ENCODE measurements around the gene TP63.

Gene TP63

DNA sequence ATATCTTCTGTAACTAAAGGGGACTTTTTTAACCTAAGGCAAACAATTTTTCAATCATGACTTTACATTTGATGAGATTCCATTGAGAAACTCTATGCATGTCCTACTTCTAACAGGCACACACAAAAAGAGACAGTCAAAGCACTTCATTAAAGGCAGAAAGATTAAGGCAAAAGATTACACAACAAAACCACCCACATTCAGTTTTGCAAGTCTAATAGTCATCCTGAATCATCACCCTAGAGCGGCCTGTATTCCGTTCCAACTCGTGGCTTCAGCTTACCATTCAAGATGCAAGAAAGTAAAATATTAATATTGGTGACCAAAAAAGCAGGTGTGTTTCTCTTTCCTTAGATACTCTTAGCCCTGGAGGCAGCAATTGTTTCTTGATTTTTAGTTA lies 283.6 kb downstream of the TP63 start:
- H3K4me3 ChIP-seq (ENCODE audit: insufficient read depth, low read depth, low read length, poor library complexity, severe bottlenecking), result no peak overlapping the region
- no peaks in the 10 kb centered on the region for H3K27me3 ChIP-seq (replicated peaks; ENCODE audit: control insufficient read depth, insufficient read depth, low read length, poor library complexity, severe bottlenecking)
- H3K4me1 ChIP-seq (ENCODE audit: control insufficient read depth, insufficient read depth, low read length, poor library complexity, severe bottlenecking), result no peaks in the 10 kb centered on the region
- H3K36me3 ChIP-seq (ENCODE audit: control insufficient read depth, insufficient read depth, low read length), result no peaks in the 10 kb centered on the region
- no peak for DNase-seq
- H3K9me3 ChIP-seq (ENCODE audit: control insufficient read depth, low read length), result no peaks in the 10 kb centered on the region
- no peak overlapping the region for H3K27ac ChIP-seq (ENCODE audit: insufficient read depth, low read length, poor library complexity, severe bottlenecking)

DNA sequence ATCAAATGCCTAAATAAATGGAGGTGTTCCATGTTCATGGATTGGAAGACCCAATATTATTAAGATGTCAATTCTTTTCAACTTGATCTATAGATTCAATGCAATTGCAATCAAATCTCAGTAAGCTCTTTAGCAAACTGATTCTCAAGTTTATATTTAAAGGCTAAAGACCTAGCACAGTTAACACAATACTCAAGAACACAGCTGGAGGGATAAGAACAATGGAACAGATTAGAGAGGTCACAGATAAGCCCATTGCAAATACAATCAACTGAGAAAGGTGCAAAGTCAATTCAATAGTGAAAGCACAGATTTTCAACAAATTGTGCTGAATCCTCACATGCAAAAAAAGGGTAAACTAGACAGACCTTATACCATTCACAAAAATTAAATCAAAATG lies 290.6 kb downstream of the TP63 start:
- Histone ChIP-seq H3K27ac (ENCODE audit: insufficient read depth, low read length, poor library complexity, severe bottlenecking) (no peak overlapping the region), H3K4me3 (ENCODE audit: insufficient read depth, low read depth, low read length, poor library complexity, severe bottlenecking) (no peak overlapping the region), H3K4me1 (ENCODE audit: control insufficient read depth, insufficient read depth, low read length, poor library complexity, severe bottlenecking) (no peaks in the 10 kb centered on the region), H3K9me3 (ENCODE audit: control insufficient read depth, low read length) (no peaks in the 10 kb centered on the region), H3K27me3 (replicated peaks; ENCODE audit: control insufficient read depth, insufficient read depth, low read length, poor library complexity, severe bottlenecking) (no peaks in the 10 kb centered on the region), H3K36me3 (ENCODE audit: control insufficient read depth, insufficient read depth, low read length) (no peaks in the 10 kb centered on the region)
- DNase-seq, result no peak

DNA sequence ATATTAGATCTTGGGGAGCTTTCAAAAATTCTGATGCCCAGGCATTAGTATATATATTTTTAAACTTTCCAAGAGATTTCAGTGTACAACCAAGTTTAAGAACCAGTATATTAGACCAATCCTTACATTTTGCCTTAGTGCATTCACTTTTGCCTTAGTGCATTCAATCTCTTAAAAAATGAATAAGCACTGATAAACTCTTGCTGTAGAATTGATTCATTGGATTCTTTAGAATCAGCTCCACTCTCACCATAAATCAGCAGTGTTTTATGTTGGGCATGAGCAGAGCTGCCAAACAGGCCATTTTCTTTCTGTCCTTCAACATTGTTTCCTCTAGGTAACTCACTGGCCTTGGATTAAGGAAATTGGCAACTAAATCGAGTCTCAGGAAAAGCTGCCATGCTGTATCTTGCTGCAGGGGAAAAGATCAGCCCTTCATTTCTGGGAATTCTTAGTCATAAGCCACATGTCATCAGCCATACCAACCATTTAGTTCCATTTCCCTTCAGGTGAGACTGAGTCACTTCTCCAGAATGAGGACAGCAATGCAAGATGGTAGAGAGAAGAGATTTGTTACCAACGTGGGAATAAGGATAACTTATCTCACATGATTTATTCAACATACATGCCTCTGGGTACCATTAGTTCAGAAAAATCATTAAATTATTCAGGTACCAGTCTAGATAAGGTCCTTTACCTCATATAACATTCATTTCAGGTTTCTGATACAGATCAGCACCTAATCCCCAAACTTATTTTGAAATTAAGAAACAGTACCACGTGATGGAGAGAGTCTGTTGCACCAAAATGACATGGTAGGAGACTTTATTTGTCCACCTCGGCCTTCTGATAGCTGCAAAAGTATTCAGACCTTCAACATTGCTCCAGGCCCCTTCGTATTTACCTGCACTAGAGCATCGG lies 297.0 kb downstream of the TP63 start:
- DNase-seq, result no peak
- Histone ChIP-seq H3K27me3 (replicated peaks; ENCODE audit: control insufficient read depth, insufficient read depth, low read length, poor library complexity, severe bottlenecking) (no peaks in the 10 kb centered on the region), H3K27ac (ENCODE audit: insufficient read depth, low read length, poor library complexity, severe bottlenecking) (no peak overlapping the region), H3K4me3 (ENCODE audit: insufficient read depth, low read depth, low read length, poor library complexity, severe bottlenecking) (no peak overlapping the region), H3K36me3 (ENCODE audit: control insufficient read depth, insufficient read depth, low read length) (no peaks in the 10 kb centered on the region), H3K9me3 (ENCODE audit: control insufficient read depth, low read length) (no peaks in the 10 kb centered on the region), H3K4me1 (ENCODE audit: control insufficient read depth, insufficient read depth, low read length, poor library complexity, severe bottlenecking) (no peaks in the 10 kb centered on the region)

DNA sequence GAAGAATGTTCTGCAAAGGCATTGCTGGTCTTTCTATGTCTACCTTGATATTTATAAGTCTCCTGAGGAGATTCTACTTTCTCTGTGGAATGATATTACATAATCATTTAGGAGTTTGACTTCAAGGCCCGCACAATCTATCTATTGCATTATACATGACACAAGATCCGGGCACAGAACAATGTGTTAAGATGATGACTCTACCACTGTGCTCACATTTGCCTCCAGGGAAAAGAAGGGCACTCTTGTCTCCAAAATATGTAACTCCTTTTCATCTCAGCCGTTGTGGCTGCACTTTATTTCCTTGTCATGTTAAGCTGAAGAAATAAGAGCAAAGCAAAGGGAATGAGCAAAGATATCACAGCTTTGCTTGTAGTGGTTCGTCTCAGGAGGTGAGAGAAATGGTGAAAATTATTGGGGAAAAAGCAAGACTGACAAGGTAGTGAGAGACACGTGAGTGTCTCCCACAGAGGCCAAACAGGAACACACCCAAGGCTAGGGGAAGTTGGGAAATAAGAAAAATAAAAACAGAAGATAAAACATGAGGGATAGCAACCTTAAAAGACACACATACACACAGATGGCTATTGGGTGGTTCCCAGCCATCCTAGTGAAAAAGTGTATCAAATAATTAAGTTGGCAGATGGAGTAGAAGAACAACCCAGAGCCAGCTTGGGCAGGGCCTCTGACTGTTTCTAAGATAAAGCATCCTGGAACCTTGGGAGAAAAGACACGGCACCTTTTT lies 305.2 kb downstream of the TP63 start:
- no peak overlapping the region for H3K27ac ChIP-seq (ENCODE audit: insufficient read depth, low read length, poor library complexity, severe bottlenecking)
- H3K27me3 ChIP-seq (replicated peaks; ENCODE audit: control insufficient read depth, insufficient read depth, low read length, poor library complexity, severe bottlenecking), result no peaks in the 10 kb centered on the region
- DNase-seq, result no peak
- no peaks in the 10 kb centered on the region for H3K36me3 ChIP-seq (ENCODE audit: control insufficient read depth, insufficient read depth, low read length)
- no peaks in the 10 kb centered on the region for H3K9me3 ChIP-seq (ENCODE audit: control insufficient read depth, low read length)
- H3K4me1 ChIP-seq (ENCODE audit: control insufficient read depth, insufficient read depth, low read length, poor library complexity, severe bottlenecking), result no peaks in the 10 kb centered on the region
- H3K4me3 ChIP-seq (ENCODE audit: insufficient read depth, low read depth, low read length, poor library complexity, severe bottlenecking), result no peak overlapping the region

DNA sequence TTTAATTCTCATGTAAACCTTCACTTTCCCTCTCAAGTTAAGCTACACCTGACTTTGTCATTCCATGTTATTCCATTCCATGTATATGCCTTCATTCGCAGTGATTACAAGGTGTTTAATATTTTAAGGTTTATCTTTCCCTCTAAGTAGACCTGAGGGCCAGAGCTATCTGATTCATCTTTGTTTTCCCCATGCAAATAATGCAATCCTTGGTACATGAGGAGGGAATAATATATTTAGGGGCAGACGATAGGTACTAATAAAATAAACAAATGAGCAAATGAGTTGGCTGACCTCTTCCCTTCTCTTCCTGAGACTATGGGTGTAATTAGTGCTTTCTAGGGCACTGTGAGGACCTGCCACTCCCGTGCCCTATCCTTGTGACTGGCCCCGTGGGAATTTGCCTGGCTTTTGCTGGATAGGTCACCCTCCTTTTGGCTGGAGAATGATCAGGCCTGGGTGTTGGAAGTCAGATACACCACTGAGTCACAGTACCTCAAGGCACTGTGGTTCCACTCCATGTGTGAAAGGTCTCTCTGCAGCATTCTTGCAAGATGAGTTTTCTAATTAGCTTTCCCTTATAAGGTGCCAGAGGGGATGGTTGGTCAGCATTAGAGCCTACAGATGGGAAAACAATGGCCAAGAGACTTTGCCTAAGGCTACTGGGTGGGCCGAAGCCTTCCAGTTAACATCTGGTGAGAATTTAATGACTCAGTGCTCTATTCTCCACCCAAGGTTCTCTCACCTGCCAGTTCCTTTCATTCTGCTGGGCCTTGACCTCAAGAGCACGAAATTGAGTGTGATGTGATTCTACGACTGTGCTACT lies 306.3 kb downstream of the TP63 start:
- Histone ChIP-seq H3K27me3 (replicated peaks; ENCODE audit: control insufficient read depth, insufficient read depth, low read length, poor library complexity, severe bottlenecking) (no peaks in the 10 kb centered on the region), H3K9me3 (ENCODE audit: control insufficient read depth, low read length) (no peaks in the 10 kb centered on the region), H3K4me1 (ENCODE audit: control insufficient read depth, insufficient read depth, low read length, poor library complexity, severe bottlenecking) (no peaks in the 10 kb centered on the region), H3K36me3 (ENCODE audit: control insufficient read depth, insufficient read depth, low read length) (no peaks in the 10 kb centered on the region), H3K27ac (ENCODE audit: insufficient read depth, low read length, poor library complexity, severe bottlenecking) (no peak overlapping the region), H3K4me3 (ENCODE audit: insufficient read depth, low read depth, low read length, poor library complexity, severe bottlenecking) (no peak overlapping the region)
- DNase-seq, result no peak

DNA sequence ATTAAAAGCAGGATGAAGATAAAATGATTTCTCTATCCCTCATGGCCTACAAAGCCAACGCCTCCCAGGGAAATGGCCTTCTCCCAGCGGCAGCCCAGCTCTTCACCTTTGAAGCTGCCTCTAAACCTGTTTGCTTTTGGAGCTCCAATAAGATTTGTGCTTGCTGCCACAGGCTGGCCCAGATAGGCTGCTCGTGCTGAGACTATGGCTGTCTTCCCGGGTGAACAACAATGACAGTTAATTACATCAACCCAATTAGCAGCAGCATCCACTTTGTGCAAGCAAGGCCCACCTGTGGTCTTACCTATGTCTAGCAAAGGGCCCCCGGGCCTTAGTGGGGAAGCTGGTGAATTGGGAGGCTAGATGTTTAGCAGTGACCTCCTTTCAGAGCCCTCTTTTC lies 309.9 kb downstream of the TP63 start:
- no peaks in the 10 kb centered on the region for H3K9me3 ChIP-seq (ENCODE audit: control insufficient read depth, low read length)
- no peaks in the 10 kb centered on the region for H3K27me3 ChIP-seq (replicated peaks; ENCODE audit: control insufficient read depth, insufficient read depth, low read length, poor library complexity, severe bottlenecking)
- H3K36me3 ChIP-seq (ENCODE audit: control insufficient read depth, insufficient read depth, low read length), result no peaks in the 10 kb centered on the region
- no peaks in the 10 kb centered on the region for H3K4me1 ChIP-seq (ENCODE audit: control insufficient read depth, insufficient read depth, low read length, poor library complexity, severe bottlenecking)
- no peak overlapping the region for H3K4me3 ChIP-seq (ENCODE audit: insufficient read depth, low read depth, low read length, poor library complexity, severe bottlenecking)
- H3K27ac ChIP-seq (ENCODE audit: insufficient read depth, low read length, poor library complexity, severe bottlenecking), result no peak overlapping the region
- no peak for DNase-seq

DNA sequence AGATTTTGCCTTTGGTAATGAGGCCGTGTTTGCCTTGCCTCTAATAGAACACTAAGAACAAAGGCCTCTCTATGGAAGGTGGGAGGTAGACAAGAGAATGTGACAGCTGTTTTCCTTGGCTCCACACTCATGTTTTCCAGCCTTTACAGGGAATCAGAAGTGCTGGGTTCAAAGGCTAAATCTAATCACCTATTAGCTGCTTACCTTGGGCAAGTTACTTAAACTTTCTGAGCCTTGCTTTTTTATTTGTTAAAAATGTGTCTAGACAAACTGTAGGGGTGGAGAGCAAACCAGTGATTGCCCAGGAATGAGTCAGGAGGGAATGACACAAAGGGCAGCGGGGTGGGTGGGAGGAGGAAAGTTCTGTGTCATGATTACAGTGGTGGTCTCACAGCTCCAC lies 310.5 kb downstream of the TP63 start:
- Histone ChIP-seq H3K36me3 (ENCODE audit: control insufficient read depth, insufficient read depth, low read length) (no peaks in the 10 kb centered on the region), H3K4me1 (ENCODE audit: control insufficient read depth, insufficient read depth, low read length, poor library complexity, severe bottlenecking) (no peaks in the 10 kb centered on the region), H3K4me3 (ENCODE audit: insufficient read depth, low read depth, low read length, poor library complexity, severe bottlenecking) (no peak overlapping the region), H3K27ac (ENCODE audit: insufficient read depth, low read length, poor library complexity, severe bottlenecking) (no peak overlapping the region), H3K9me3 (ENCODE audit: control insufficient read depth, low read length) (no peaks in the 10 kb centered on the region), H3K27me3 (replicated peaks; ENCODE audit: control insufficient read depth, insufficient read depth, low read length, poor library complexity, severe bottlenecking) (no peaks in the 10 kb centered on the region)
- DNase-seq, result no peak

DNA sequence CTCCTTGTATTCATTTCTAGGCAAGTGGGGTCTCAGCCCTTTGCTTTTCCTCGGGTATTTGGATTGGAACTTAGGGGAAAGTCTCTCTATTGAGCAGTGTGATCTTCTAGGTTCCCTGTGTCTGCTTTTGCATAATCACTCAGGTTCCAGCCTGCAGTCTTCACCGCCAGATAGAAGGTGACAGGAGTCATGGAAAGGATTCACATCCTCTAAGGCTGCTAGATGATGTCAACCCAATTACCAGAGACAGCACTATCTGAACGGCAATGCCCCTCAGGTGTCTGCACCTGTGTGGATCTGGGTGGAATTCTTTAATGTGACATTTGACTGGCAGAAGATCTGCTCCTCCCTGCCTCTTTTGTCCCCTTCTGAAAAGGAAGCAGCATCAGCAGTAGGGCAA lies 311.8 kb downstream of the TP63 start:
- Histone ChIP-seq H3K4me3 (ENCODE audit: insufficient read depth, low read depth, low read length, poor library complexity, severe bottlenecking) (no peak overlapping the region), H3K36me3 (ENCODE audit: control insufficient read depth, insufficient read depth, low read length) (no peaks in the 10 kb centered on the region), H3K27me3 (replicated peaks; ENCODE audit: control insufficient read depth, insufficient read depth, low read length, poor library complexity, severe bottlenecking) (no peaks in the 10 kb centered on the region), H3K27ac (ENCODE audit: insufficient read depth, low read length, poor library complexity, severe bottlenecking) (no peak overlapping the region), H3K9me3 (ENCODE audit: control insufficient read depth, low read length) (no peaks in the 10 kb centered on the region), H3K4me1 (ENCODE audit: control insufficient read depth, insufficient read depth, low read length, poor library complexity, severe bottlenecking) (no peaks in the 10 kb centered on the region)
- no peak for DNase-seq

DNA sequence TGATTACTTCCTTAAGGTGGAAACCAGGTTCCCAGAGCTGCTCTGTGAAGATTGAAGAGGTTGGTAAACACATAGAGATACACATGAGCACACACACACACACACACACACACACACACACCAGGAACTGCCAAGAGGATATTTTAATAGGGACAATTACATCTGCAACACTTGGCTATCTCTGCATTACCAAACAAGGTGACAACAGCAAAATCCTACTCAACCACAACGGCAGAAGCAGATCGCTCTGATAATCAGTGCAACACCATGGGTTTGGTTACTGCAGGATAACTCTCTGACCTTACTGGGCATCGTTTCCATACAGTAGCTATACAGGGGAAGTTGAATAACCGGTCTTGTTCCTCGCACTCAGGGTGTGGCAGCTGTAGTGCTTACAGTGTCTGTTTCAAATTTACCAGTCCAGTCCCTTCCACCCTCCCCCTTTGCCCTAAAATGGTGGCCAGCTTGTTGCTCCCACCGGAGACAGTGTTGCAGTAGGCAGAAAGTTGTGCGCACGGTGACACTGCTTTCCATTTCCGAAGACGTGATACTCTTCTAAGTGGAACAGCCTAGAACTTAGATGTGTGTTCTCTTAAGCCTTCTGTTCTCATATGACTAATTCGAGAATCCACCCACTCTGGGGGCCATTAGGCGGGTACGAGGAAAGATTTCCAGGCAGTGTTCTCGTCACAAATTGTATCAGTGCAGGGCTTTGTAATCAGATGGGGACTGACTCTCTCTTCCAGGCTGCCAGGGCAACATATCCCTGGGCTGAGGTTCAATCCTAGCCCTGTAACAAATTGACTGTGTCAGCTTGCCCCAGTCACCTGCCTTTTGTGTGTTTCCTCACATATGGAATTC lies 313.3 kb downstream of the TP63 start:
- H3K9me3 ChIP-seq (ENCODE audit: control insufficient read depth, low read length), result no peaks in the 10 kb centered on the region
- H3K4me3 ChIP-seq (ENCODE audit: insufficient read depth, low read depth, low read length, poor library complexity, severe bottlenecking), result no peak overlapping the region
- no peak overlapping the region for H3K27ac ChIP-seq (ENCODE audit: insufficient read depth, low read length, poor library complexity, severe bottlenecking)
- H3K4me1 ChIP-seq (ENCODE audit: control insufficient read depth, insufficient read depth, low read length, poor library complexity, severe bottlenecking), result no peaks in the 10 kb centered on the region
- DNase-seq, result no peak
- H3K27me3 ChIP-seq (replicated peaks; ENCODE audit: control insufficient read depth, insufficient read depth, low read length, poor library complexity, severe bottlenecking), result no peaks in the 10 kb centered on the region
- H3K36me3 ChIP-seq (ENCODE audit: control insufficient read depth, insufficient read depth, low read length), result no peaks in the 10 kb centered on the region
